ENCODE data around the gene LACTB.

- no peak for TF ChIP-seq CTCF (IDR thresholded peaks at IDR 0.05 in 4 of 5, conservative IDR thresholded peaks at IDR 0.05 in 1 of 5)
- TF ChIP-seq POLR2A (IDR thresholded peaks at IDR 0.05), result no peak
Measured at GRCh38 chr15:63180746-63181145, 59.1 kb downstream of the LACTB start.
